HEK293 (cell line): ENCODE results near the gene CYB561A3.

Experiments
- AEBP2 ChIP-seq: fragments of 450-650 bp; formaldehyde crosslinking; IDR thresholded peaks from 2 replicates; pipeline ENCODE4 v1.5.1; 2016; ENCODE audit warnings: missing biosample characterization, missing genetic modification characterization, borderline replicate concordance
- FEZF1 ChIP-seq: fragments of 450-650 bp; formaldehyde crosslinking; IDR thresholded peaks from 2 replicates; pipeline ENCODE4 v1.5.1; 2016; ENCODE audit warnings: missing biosample characterization, missing genetic modification characterization
- OSR2 ChIP-seq: fragments of 450-650 bp; formaldehyde crosslinking; IDR thresholded peaks from 2 replicates; pipeline ENCODE4 v1.5.1; 2016; ENCODE audit warnings: missing biosample characterization, missing genetic modification characterization
- SETDB1 ChIP-seq: IDR thresholded peaks from one replicate; pipeline ENCODE4 v1.6.1; 2017; ENCODE audit warnings: mild to moderate bottlenecking, low read length, moderate library complexity, mixed read lengths; ENCODE audit not compliant: insufficient read length
- WT1 ChIP-seq: fragments of 450-650 bp; formaldehyde crosslinking; IDR thresholded peaks from 2 replicates; pipeline ENCODE4 v1.5.1; 2016; ENCODE audit warnings: missing biosample characterization, missing genetic modification characterization
- ZBTB11 ChIP-seq: fragments of 450-650 bp; formaldehyde crosslinking; conservative IDR thresholded peaks from 2 replicates; pipeline ENCODE4 v1.5.1; 2016; ENCODE audit warnings: low read depth, missing biosample characterization, missing genetic modification characterization
- ZFP3 ChIP-seq: fragments of 450-650 bp; formaldehyde crosslinking; IDR thresholded peaks from 2 replicates; pipeline ENCODE4 v1.5.1; 2016; ENCODE audit warnings: low read depth, missing biosample characterization, missing genetic modification characterization
- ZNF10 ChIP-seq: fragments of 450-650 bp; formaldehyde crosslinking; IDR thresholded peaks from 2 replicates; pipeline ENCODE4 v1.5.1; 2017; ENCODE audit warnings: missing biosample characterization, missing genetic modification characterization
- ZNF140 ChIP-seq: fragments of 450-650 bp; formaldehyde crosslinking; IDR thresholded peaks from 2 replicates; pipeline ENCODE4 v1.5.1; 2016; ENCODE audit warnings: missing biosample characterization, missing genetic modification characterization
- ZNF148 ChIP-seq: fragments of 450-650 bp; formaldehyde crosslinking; IDR thresholded peaks from 2 replicates; pipeline ENCODE4 v1.5.0; 2017; ENCODE audit warnings: missing biosample characterization, missing genetic modification characterization, borderline replicate concordance
- ZNF19 ChIP-seq: fragments of 450-650 bp; formaldehyde crosslinking; IDR thresholded peaks from 2 replicates; pipeline ENCODE4; 2016; ENCODE audit warnings: missing biosample characterization, missing genetic modification characterization, low read depth
- ZNF239 ChIP-seq: fragments of 450-650 bp; formaldehyde crosslinking; IDR thresholded peaks from 2 replicates; pipeline ENCODE4 v1.5.1; 2016; ENCODE audit warnings: missing biosample characterization, missing genetic modification characterization
- ZNF274 ChIP-seq, 2 experiments: fragments of 200-500 bp in 1 of 2; fragments of 450-650 bp in 1 of 2; sonication (Bioruptor generic) in 1 of 2; formaldehyde crosslinking in 1 of 2; IDR thresholded peaks; 2 replicates each; pipeline versions ENCODE4 v1.5.1 to v1.6.1; 2014 to 2016; ENCODE audit warnings: borderline replicate concordance in 1 of 2, inconsistent platforms in 1 of 2, low read length in 1 of 2, missing biosample characterization in 1 of 2, missing genetic modification characterization in 1 of 2
- ZNF335 ChIP-seq: fragments of 450-650 bp; formaldehyde crosslinking; conservative IDR thresholded peaks from 2 replicates; pipeline ENCODE4 v1.5.1; 2016; ENCODE audit warnings: missing biosample characterization, missing genetic modification characterization
- ZNF350 ChIP-seq: fragments of 450-650 bp; formaldehyde crosslinking; IDR thresholded peaks from 2 replicates; pipeline ENCODE4 v1.5.0; 2017; ENCODE audit warnings: missing biosample characterization, mild to moderate bottlenecking, missing genetic modification characterization
- ZNF354C ChIP-seq: fragments of 450-650 bp; formaldehyde crosslinking; IDR thresholded peaks from 2 replicates; pipeline ENCODE4 v1.5.1; 2016; ENCODE audit warnings: missing biosample characterization, missing genetic modification characterization, low read depth, borderline replicate concordance
- ZNF404 ChIP-seq: fragments of 450-650 bp; formaldehyde crosslinking; IDR thresholded peaks from 2 replicates; pipeline ENCODE4 v1.5.1; 2017; ENCODE audit warnings: missing biosample characterization, missing genetic modification characterization
- ZNF426 ChIP-seq: fragments of 450-650 bp; formaldehyde crosslinking; IDR thresholded peaks from 2 replicates; pipeline ENCODE4 v1.5.1; 2017; ENCODE audit warnings: missing biosample characterization, missing genetic modification characterization, mild to moderate bottlenecking, inconsistent platforms, moderate library complexity
- ZNF488 ChIP-seq: fragments of 450-650 bp; formaldehyde crosslinking; IDR thresholded peaks from 2 replicates; pipeline ENCODE4 v1.5.1; 2016; ENCODE audit warnings: missing biosample characterization, missing genetic modification characterization
- ZNF549 ChIP-seq: fragments of 450-650 bp; IDR thresholded peaks from 2 replicates; pipeline ENCODE4 v1.5.1; 2018; ENCODE audit warnings: missing biosample characterization, missing genetic modification characterization, mild to moderate bottlenecking, inconsistent platforms, moderate library complexity
- ZNF561 ChIP-seq: fragments of 450-650 bp; IDR thresholded peaks from 2 replicates; pipeline ENCODE4 v1.5.1; 2018; ENCODE audit warnings: missing biosample characterization, missing genetic modification characterization, borderline replicate concordance
- TF ChIP-seq, protein P1 (sequence below): fragments of 450-650 bp; formaldehyde crosslinking; IDR thresholded peaks from 2 replicates; pipeline ENCODE4 v1.5.1; 2016; ENCODE audit warnings: missing biosample characterization, missing genetic modification characterization
- TF ChIP-seq, protein P2 (sequence below): fragments of 450-650 bp; formaldehyde crosslinking; IDR thresholded peaks from 2 replicates; pipeline ENCODE4 v1.5.1; 2016; ENCODE audit warnings: missing biosample characterization, missing genetic modification characterization

CYB561A3 gene

DNA sequence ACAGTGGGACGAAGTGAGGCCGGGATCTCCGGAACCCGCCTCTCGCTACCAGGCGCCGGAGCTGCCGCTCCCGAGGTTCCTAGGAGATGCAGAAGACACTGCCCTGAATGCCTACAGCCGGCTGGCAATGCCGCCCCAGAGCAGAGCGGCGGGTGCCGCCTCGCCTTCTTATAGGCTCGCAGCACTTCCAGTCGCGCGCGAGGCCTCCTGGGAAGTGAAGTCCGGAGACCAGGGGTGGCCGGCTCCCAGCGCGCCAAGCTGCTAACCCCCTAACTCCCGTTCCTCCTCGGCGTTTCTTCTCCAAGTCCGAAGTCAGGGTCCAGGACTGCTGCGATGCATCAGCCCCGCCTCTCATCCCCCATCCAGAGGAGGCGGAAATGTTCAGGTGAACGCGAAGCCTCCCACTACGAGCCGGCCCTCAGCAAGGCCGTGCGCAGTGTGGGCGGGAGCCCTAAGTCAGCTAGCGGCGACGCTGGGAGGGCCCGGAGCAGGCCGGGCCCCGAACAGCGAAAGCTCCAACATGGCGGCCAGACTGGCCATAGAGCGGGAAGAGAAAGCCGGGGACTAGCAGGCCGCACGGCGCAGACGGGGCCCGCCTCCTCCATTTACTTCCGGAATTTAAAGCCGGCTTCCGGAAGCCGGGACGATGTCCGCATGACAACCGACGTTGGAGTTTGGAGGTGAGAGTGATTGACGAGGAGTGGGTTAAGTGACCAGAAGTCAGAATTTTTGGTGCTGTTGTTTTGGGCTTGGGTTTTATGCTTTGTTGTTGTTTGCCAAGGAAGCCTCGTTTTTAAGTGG lies at the start of gene CYB561A3, which contains the start of gene TMEM138 (continued):
- TF ChIP-seq ZBTB11 (tag by site-specific recombination) (peak; percentile 96), ZNF549 (tag by site-specific recombination) (no peak), SETDB1 (peak; percentile 44), ZNF426 (tag by site-specific recombination) (no peak), ZNF488 (tag by site-specific recombination) (no peak), ZNF274 (IDR thresholded peaks at IDR 0.05; ENCODE audit: low read length) (no peak), ZNF274 (tag by site-specific recombination; IDR thresholded peaks at IDR 0.05; ENCODE audit: borderline replicate concordance) (no peak), ZNF10 (tag by site-specific recombination) (no peak), ZNF404 (no peak), ZNF561 (tag by site-specific recombination) (peak; percentile 65; the same call in 1 of the 2 replicates), ZNF335 (tag by site-specific recombination) (peak; percentile 96), ZNF239 (tag by site-specific recombination) (no peak), ZNF148 (no peak), AEBP2 (tag by site-specific recombination) (no peak), ZFP3 (tag by site-specific recombination) (no peak), FEZF1 (tag by site-specific recombination) (no peak), ZNF350 (tag by site-specific recombination) (no peak), ZNF354C (tag by site-specific recombination) (no peak), WT1 (tag by site-specific recombination) (0 out of 2 replicates have a peak, but pooled peaks have one; percentile 6), ZNF19 (tag by site-specific recombination) (no peak), OSR2 (tag by site-specific recombination) (no peak), ZNF140 (no peak)
- TF ChIP-seq, protein P1, sequence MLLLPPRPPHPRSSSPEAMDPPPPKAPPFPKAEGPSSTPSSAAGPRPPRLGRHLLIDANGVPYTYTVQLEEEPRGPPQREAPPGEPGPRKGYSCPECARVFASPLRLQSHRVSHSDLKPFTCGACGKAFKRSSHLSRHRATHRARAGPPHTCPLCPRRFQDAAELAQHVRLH (tag by site-specific recombination), result 0 out of 2 replicates have a peak, but pooled peaks have one; percentile 9
- TF ChIP-seq, protein P2, sequence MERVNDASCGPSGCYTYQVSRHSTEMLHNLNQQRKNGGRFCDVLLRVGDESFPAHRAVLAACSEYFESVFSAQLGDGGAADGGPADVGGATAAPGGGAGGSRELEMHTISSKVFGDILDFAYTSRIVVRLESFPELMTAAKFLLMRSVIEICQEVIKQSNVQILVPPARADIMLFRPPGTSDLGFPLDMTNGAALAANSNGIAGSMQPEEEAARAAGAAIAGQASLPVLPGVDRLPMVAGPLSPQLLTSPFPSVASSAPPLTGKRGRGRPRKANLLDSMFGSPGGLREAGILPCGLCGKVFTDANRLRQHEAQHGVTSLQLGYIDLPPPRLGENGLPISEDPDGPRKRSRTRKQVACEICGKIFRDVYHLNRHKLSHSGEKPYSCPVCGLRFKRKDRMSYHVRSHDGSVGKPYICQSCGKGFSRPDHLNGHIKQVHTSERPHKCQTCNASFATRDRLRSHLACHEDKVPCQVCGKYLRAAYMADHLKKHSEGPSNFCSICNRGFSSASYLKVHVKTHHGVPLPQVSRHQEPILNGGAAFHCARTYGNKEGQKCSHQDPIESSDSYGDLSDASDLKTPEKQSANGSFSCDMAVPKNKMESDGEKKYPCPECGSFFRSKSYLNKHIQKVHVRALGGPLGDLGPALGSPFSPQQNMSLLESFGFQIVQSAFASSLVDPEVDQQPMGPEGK (tag by site-specific recombination), result peak; percentile 80
